Uterus (tissue), 2 donors: ENCODE data around the gene CRTC3.

ENCODE experiments used
- CTCF ChIP-seq, 4 experiments: fragments of 200-600 bp in 2 of 4; fragments of 450-650 bp in 2 of 4; sonication (generic) in 2 of 4; IDR thresholded peaks; one replicate each; pipeline ENCODE4 v1.5.1; 2016 to 2019; ENCODE audit warnings: antibody characterized with exemption in 4 of 4, mild to moderate bottlenecking in 2 of 4, moderate library complexity in 1 of 4
- POLR2A ChIP-seq, 2 donors: fragments of 450-650 bp; IDR thresholded peaks; one replicate each; pipeline ENCODE4 v1.6.1; 2016; ENCODE audit warnings: antibody characterized with exemption in 2 of 2, mild to moderate bottlenecking in 1 of 2, moderate library complexity in 1 of 2

GRCh38 chr15:90666135-90666909, 136.6 kb downstream of the CRTC3 start:
- TF ChIP-seq CTCF (IDR thresholded peaks at IDR 0.05) (no peak), POLR2A (IDR thresholded peaks at IDR 0.05) (no peak)
